Measurements from ENCODE around the gene SPPL2B.

SPPL2B gene

GRCh38 chr19:2283835-2284507 is 44.5 kb upstream of the SPPL2B start:
- ChIA-PET CTCF (interaction anchor here (2.3 kb wide), 1 partner anchor 11 kb away, joined by 16 read pairs; no protein-coding TSS in a partner anchor), POLR2A (no interaction called here)
- TF ChIP-seq CTCF (IDR thresholded peaks at IDR 0.05; ENCODE audit: insufficient read depth, low read length, missing control alignments) = no peak
- H3K4me3 ChIP-seq (ENCODE audit: low read depth, low read length) = no peak overlapping the region
- no peak for DNase-seq (ENCODE audit: low read depth, low spot score)

GRCh38 chr19:2286402-2287140 is 41.9 kb upstream of the SPPL2B start:
- ChIA-PET CTCF (interaction anchor here (1.3 to 3.0 kb wide), 3 partner anchors 12 to 16 kb away, joined by 3 to 14 read pairs (median 4); no protein-coding TSS in a partner anchor), POLR2A (interaction anchor here (1.1 kb wide), 1 partner anchor 11 kb away, joined by 9 read pairs; no protein-coding TSS in a partner anchor)
- no peak overlapping the region for H3K4me3 ChIP-seq (ENCODE audit: low read depth, low read length)
- no peak for TF ChIP-seq CTCF (IDR thresholded peaks at IDR 0.05; ENCODE audit: insufficient read depth, low read length, missing control alignments)
- DNase-seq (ENCODE audit: low read depth, low spot score) = no peak

- TF ChIP-seq CTCF (IDR thresholded peaks at IDR 0.05; ENCODE audit: insufficient read depth, low read length, missing control alignments) = no peak
- DNase-seq (ENCODE audit: low read depth, low spot score) = no peak
- H3K4me3 ChIP-seq (ENCODE audit: low read depth, low read length) = no peak overlapping the region
- POLR2A ChIA-PET = interaction anchor here (1.1 kb wide), 1 partner anchor 12 kb away, joined by 9 read pairs; no protein-coding TSS in a partner anchor
- CTCF ChIA-PET = interaction anchor here (1.1 to 3.0 kb wide), 5 partner anchors 13 to 132 kb away, joined by 3 to 14 read pairs (median 4); no protein-coding TSS in a partner anchor
Measured at GRCh38 chr19:2287585-2288337, 40.7 kb upstream of the SPPL2B start.

GRCh38 chr19:2288338-2288817 is 40.1 kb upstream of the SPPL2B start:
- CTCF ChIA-PET = interaction anchor here (1.1 to 3.0 kb wide), 5 partner anchors 10 to 133 kb away, joined by 3 to 14 read pairs (median 4); no protein-coding TSS in a partner anchor
- no peak for DNase-seq (ENCODE audit: low read depth, low spot score)
- no peak for TF ChIP-seq CTCF (IDR thresholded peaks at IDR 0.05; ENCODE audit: insufficient read depth, low read length, missing control alignments)
- H3K4me3 ChIP-seq (ENCODE audit: low read depth, low read length) = no peak overlapping the region
- POLR2A ChIA-PET = interaction anchor here (0.7 to 1.4 kb wide), 2 partner anchors 10 to 235 kb away, joined by 3 to 5 read pairs; no protein-coding TSS in a partner anchor

GRCh38 chr19:2288818-2289713 is 39.4 kb upstream of the SPPL2B start:
- DNase-seq (ENCODE audit: low read depth, low spot score) = no peak
- ChIA-PET CTCF (interaction anchor here (1.1 to 3.0 kb wide), 3 partner anchors 9 to 133 kb away, joined by 4 to 14 read pairs (median 5); no protein-coding TSS in a partner anchor), POLR2A (interaction anchor here (0.7 to 1.4 kb wide), 2 partner anchors 11 to 234 kb away, joined by 3 to 5 read pairs; no protein-coding TSS in a partner anchor)
- H3K4me3 ChIP-seq (ENCODE audit: low read depth, low read length) = no peak overlapping the region
- TF ChIP-seq CTCF (IDR thresholded peaks at IDR 0.05; ENCODE audit: insufficient read depth, low read length, missing control alignments) = no peak
